ENCODE data around the gene LRRC36.

LRRC36 gene

GRCh38 chr16:67388191-67388590 lies 61.6 kb downstream of the LRRC36 start:
- in situ Hi-C loops (cut with MboI; ENCODE audit: low sequenced_read_pairs) = no loop called here

- in situ Hi-C loops (cut with MboI; ENCODE audit: low sequenced_read_pairs) = no loop called here
Measured at GRCh38 chr16:67388591-67388990, 62.0 kb downstream of the LRRC36 start.

GRCh38 chr16:67389911-67390815 lies 63.5 kb downstream of the LRRC36 start:
- in situ Hi-C loops (cut with MboI; ENCODE audit: low sequenced_read_pairs) = no loop called here

GRCh38 chr16:67390816-67391423 lies 64.3 kb downstream of the LRRC36 start:
- in situ Hi-C loops (cut with MboI; ENCODE audit: low sequenced_read_pairs) = no loop called here

GRCh38 chr16:67391424-67392300 lies 65.0 kb downstream of the LRRC36 start:
- in situ Hi-C loops (cut with MboI; ENCODE audit: low sequenced_read_pairs) = no loop called here

GRCh38 chr16:67392301-67393059 lies 65.9 kb downstream of the LRRC36 start:
- in situ Hi-C loops (cut with MboI; ENCODE audit: low sequenced_read_pairs) = no loop called here

- in situ Hi-C loops (cut with MboI; ENCODE audit: low sequenced_read_pairs) = no loop called here
Measured at GRCh38 chr16:67393111-67393787, 66.6 kb downstream of the LRRC36 start, which contains the start of gene TPPP3. Gene TPPP3 (minus strand): TSS chr16:67393498. CDS start chr16:67391111, 2,387 bp downstream.

- in situ Hi-C loops (cut with MboI; ENCODE audit: low sequenced_read_pairs) = no loop called here
Measured at GRCh38 chr16:67393788-67394154, 67.2 kb downstream of the LRRC36 start.

- in situ Hi-C loops (cut with MboI; ENCODE audit: low sequenced_read_pairs) = no loop called here
Measured at GRCh38 chr16:67394155-67395104, 67.8 kb downstream of the LRRC36 start.

GRCh38 chr16:67395105-67395457 lies 68.5 kb downstream of the LRRC36 start:
- in situ Hi-C loops (cut with MboI; ENCODE audit: low sequenced_read_pairs) = no loop called here

GRCh38 chr16:67395458-67396158 lies 69.0 kb downstream of the LRRC36 start:
- in situ Hi-C loops (cut with MboI; ENCODE audit: low sequenced_read_pairs) = no loop called here

GRCh38 chr16:67396159-67397035 lies 69.8 kb downstream of the LRRC36 start:
- in situ Hi-C loops (cut with MboI; ENCODE audit: low sequenced_read_pairs) = no loop called here

- in situ Hi-C loops (cut with MboI; ENCODE audit: low sequenced_read_pairs) = no loop called here
Measured at GRCh38 chr16:67397036-67397801, 70.6 kb downstream of the LRRC36 start.

- in situ Hi-C loops (cut with MboI; ENCODE audit: low sequenced_read_pairs) = no loop called here
Measured at GRCh38 chr16:67397812-67398545, 71.4 kb downstream of the LRRC36 start.

- in situ Hi-C loops (cut with MboI; ENCODE audit: low sequenced_read_pairs) = no loop called here
Measured at GRCh38 chr16:67398546-67399217, 72.1 kb downstream of the LRRC36 start.
